OCI-LY7 (cell line): ENCODE results near the gene KRT33A. TPM values are rescaled to one million over a fixed set of nuclear protein-coding genes. Genes with fewer than 3 reads are reported as not detected.

Experiments
- BruUV-seq: library from RNA; stranded (reverse); fragments of 400-500 nt; replicated peaks from 2 replicates; lab custom pipeline; 2021; lab: Mats Ljungman, UMichigan
- CTCF ChIA-PET: fragments of 300-600 bp; sonication (Branson Sonifier 250); formaldehyde crosslinking; loops from one replicate; lab custom pipeline; 2022; ENCODE audit warnings: antibody characterized with exemption; ENCODE audit not compliant: unreplicated experiment; lab: Charles Lee
- POLR2A ChIA-PET: fragments of 300-600 bp; sonication (Branson Sonifier 250); formaldehyde crosslinking; loops from one replicate; lab custom pipeline; 2022; ENCODE audit warnings: antibody characterized with exemption; lab: Charles Lee
- DNase-seq: peaks from one replicate; pipeline ENCODE4 v3.0.0-alpha.2; 2015; ENCODE audit warnings: low spot score
- H2AFZ ChIP-seq: fragments of 200-600 bp; sonication (generic), shearing (Covaris generic); 2 replicates; pipeline ENCODE4 v1.6.1; 2014; ENCODE audit warnings: mild to moderate bottlenecking, antibody characterized with exemption, low read length, moderate library complexity
- H3K27ac ChIP-seq: fragments of 200-600 bp; sonication (generic); 2 replicates; pipeline ENCODE4 v1.5.1; 2014; ENCODE audit warnings: mixed run types, low read depth, mild to moderate bottlenecking, moderate library complexity, low read length, inconsistent platforms; ENCODE audit not compliant: poor library complexity, severe bottlenecking
- H3K36me3 ChIP-seq: fragments of 200-600 bp; sonication (generic); 2 replicates; pipeline ENCODE4 v1.6.1; 2014; ENCODE audit warnings: mild to moderate bottlenecking, antibody characterized with exemption, low read length, moderate library complexity, mixed read lengths; ENCODE audit not compliant: insufficient read depth
- H3K4me1 ChIP-seq: fragments of 200-600 bp; sonication (generic); 2 replicates; pipeline ENCODE4 v1.5.1; 2014; ENCODE audit warnings: mild to moderate bottlenecking, low read length; ENCODE audit not compliant: insufficient read depth, poor library complexity, severe bottlenecking
- H3K4me2 ChIP-seq: fragments of 200-600 bp; sonication (generic); 2 replicates; pipeline ENCODE4 v1.6.1; 2014; ENCODE audit warnings: mild to moderate bottlenecking, low read length
- H3K4me3 ChIP-seq: fragments of 200-600 bp; sonication (generic); 2 replicates; pipeline ENCODE4 v1.5.1; 2014; ENCODE audit warnings: mild to moderate bottlenecking, low read depth, low read length; ENCODE audit not compliant: poor library complexity, severe bottlenecking
- H3K79me2 ChIP-seq: fragments of 200-600 bp; sonication (generic); 2 replicates; pipeline ENCODE4 v1.6.1; 2016; ENCODE audit warnings: low read depth, mild to moderate bottlenecking, low read length, moderate library complexity, mixed read lengths; ENCODE audit not compliant: insufficient read depth
- H3K9me2 ChIP-seq: fragments of 200-600 bp; sonication (generic); 2 replicates; pipeline ENCODE4 v1.6.1; 2016; ENCODE audit warnings: mild to moderate bottlenecking, low read length, mixed read lengths; ENCODE audit not compliant: insufficient read depth
- H3K9me3 ChIP-seq: fragments of 200-600 bp; sonication (generic); 2 replicates; pipeline ENCODE4 v1.6.1; 2014; ENCODE audit warnings: mild to moderate bottlenecking, mixed run types, low read length, mixed read lengths
- H4K20me1 ChIP-seq: fragments of 200-600 bp; sonication (generic); 2 replicates; pipeline ENCODE4 v1.6.1; 2014; ENCODE audit warnings: mild to moderate bottlenecking, antibody characterized with exemption, low read length, moderate library complexity, mixed read lengths; ENCODE audit not compliant: insufficient read depth
- EZH2phosphoT487 ChIP-seq: fragments of 200-600 bp; sonication (generic); IDR thresholded peaks from 2 replicates; pipeline ENCODE4 v1.6.1; 2018; ENCODE audit warnings: low read depth, borderline replicate concordance, mild to moderate bottlenecking, mixed run types, antibody characterized with exemption, low read length, moderate library complexity, mixed read lengths
- intact Hi-C: fragments of 100-400 bp; cut with micrococcal nuclease; formaldehyde crosslinking; loops from one replicate; pipeline ENCODE4 v1.10.0; 2022; ENCODE audit not compliant: unreplicated experiment
- total RNA-seq, 2 experiments: library from RNA; depleted of rRNA in 1 of 2; stranded (reverse); fragments of >200 nt in 1 of 2; shearing (Covaris generic) in 1 of 2; gene quantifications; 2 replicates each; pipeline ENCODE4 v1.2.3, GENCODE V29; 2014 to 2022
- TF ChIP-seq, protein P1 (sequence below): fragments of 200-600 bp; sonication (generic); conservative IDR thresholded peaks from 2 replicates; pipeline ENCODE4 v1.5.1; 2014; ENCODE audit warnings: mild to moderate bottlenecking, antibody characterized with exemption, low read length, moderate library complexity, mixed read lengths

Gene KRT33A
- total RNA-seq, 2 experiments from 2014 or later, result not detected

DNA sequence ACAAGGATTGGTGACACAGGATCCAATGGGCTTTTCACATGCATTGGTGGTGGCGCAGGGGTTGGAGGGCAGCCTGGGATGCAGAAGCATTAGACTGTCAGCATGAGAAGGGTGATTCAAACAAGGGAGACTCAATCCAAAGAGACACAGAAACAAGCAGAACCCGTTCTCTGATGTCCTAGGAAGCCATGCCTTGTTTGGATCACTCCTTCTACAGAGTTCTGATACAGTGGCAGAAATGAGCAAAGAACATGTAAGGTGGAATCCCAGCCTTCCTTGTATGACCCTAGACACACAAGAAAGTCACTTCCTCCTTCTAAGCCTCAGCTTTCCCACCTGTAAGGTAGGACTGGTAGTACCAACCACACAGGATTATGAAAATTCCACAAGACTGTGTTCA is 13.3 kb upstream of the KRT33A start:
- ChIA-PET CTCF (no interaction called here), POLR2A (no interaction called here)
- H3K79me2 ChIP-seq, result no peaks in the 10 kb centered on the region
- H2AFZ ChIP-seq, result no peak overlapping the region
- no peaks in the 10 kb centered on the region for H3K9me2 ChIP-seq
- H3K36me3 ChIP-seq, result no peaks in the 10 kb centered on the region
- H3K9me3 ChIP-seq, result no peaks in the 10 kb centered on the region
- no peak for TF ChIP-seq EZH2phosphoT487
- TF ChIP-seq, protein P1, sequence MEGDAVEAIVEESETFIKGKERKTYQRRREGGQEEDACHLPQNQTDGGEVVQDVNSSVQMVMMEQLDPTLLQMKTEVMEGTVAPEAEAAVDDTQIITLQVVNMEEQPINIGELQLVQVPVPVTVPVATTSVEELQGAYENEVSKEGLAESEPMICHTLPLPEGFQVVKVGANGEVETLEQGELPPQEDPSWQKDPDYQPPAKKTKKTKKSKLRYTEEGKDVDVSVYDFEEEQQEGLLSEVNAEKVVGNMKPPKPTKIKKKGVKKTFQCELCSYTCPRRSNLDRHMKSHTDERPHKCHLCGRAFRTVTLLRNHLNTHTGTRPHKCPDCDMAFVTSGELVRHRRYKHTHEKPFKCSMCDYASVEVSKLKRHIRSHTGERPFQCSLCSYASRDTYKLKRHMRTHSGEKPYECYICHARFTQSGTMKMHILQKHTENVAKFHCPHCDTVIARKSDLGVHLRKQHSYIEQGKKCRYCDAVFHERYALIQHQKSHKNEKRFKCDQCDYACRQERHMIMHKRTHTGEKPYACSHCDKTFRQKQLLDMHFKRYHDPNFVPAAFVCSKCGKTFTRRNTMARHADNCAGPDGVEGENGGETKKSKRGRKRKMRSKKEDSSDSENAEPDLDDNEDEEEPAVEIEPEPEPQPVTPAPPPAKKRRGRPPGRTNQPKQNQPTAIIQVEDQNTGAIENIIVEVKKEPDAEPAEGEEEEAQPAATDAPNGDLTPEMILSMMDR, result no peak
- H3K27ac ChIP-seq, result no peak overlapping the region
- no peak for DNase-seq
- H3K4me3 ChIP-seq, result no peak overlapping the region
- no TSS peak for BruUV-seq
- intact Hi-C loops, result no loop called here
- no peak overlapping the region for H3K4me2 ChIP-seq
- H3K4me1 ChIP-seq, result no peaks in the 10 kb centered on the region
- no peaks in the 10 kb centered on the region for H4K20me1 ChIP-seq

DNA sequence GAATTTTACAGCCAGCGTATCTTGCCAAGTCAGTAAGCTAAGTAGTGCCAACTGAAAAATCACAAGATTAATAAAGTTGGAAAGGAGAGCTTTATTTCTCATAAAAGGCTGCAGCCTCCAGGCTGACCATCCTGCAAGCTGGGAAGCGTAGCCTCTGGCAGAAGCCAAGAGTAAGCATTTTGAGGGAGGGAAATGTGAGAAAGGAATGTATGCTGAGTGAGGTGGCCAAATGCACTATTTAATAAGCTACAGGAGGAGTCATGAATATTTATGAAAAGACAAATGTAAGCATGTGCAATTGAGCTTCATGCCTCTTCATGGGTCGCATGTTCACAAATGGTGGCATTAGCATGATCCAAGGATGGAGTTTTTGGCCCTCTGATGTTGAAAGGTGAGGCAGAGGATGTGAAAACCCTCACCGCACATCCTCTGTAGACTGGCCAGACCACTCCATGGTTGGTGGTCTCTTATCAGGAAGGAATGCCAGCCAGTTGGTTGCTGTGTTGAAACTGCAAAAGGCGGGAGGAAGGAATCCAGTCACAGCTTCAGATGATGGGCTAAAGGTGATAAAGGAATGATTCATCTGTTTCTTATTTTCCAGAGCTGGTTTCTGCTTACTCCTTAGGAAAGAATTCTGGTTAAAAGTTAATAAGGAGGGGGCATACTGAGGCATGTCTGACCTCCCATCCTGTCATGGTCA is 9.8 kb upstream of the KRT33A start:
- Histone ChIP-seq H3K4me2 (no peak overlapping the region), H2AFZ (no peak overlapping the region), H3K27ac (no peak overlapping the region), H3K9me2 (no peaks in the 10 kb centered on the region), H3K4me3 (no peak overlapping the region), H3K79me2 (no peaks in the 10 kb centered on the region), H4K20me1 (no peaks in the 10 kb centered on the region), H3K4me1 (no peaks in the 10 kb centered on the region), H3K36me3 (no peaks in the 10 kb centered on the region), H3K9me3 (no peaks in the 10 kb centered on the region)
- intact Hi-C loops, result no loop called here
- CTCF ChIA-PET, result interaction anchor here (0.6 kb wide), 1 partner anchor 793 kb away, joined by 3 read pairs; no protein-coding TSS in a partner anchor
- TF ChIP-seq EZH2phosphoT487, result no peak
- TF ChIP-seq, protein P1, result no peak
- POLR2A ChIA-PET, result no interaction called here
- BruUV-seq, result no TSS peak
- DNase-seq, result no peak

DNA sequence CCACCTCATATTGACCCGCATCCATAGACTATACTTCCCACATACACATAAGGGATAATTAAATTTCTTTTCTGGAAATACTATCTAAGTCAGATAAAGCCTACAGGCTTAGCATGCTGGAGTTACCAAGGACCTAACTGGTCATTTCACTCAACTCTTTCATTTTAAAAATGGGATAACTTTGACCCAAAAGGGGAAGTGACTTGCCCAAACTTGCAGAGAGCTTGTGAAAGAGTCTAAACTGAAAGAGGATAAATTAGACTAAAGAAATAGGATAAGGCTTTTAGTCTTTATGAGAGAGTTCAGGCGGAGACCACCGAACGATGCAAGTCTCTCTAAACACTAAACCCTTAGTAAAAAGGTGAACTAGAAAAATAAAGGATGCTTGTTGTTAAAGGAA is 3.9 kb upstream of the KRT33A start:
- TF ChIP-seq, protein P1, result no peak
- no peak for TF ChIP-seq EZH2phosphoT487
- H3K9me2 ChIP-seq, result no peaks in the 10 kb centered on the region
- no peak overlapping the region for H3K27ac ChIP-seq
- H3K36me3 ChIP-seq, result no peaks in the 10 kb centered on the region
- H3K4me3 ChIP-seq, result no peak overlapping the region
- H3K9me3 ChIP-seq, result no peaks in the 10 kb centered on the region
- POLR2A ChIA-PET, result no interaction called here
- BruUV-seq, result no TSS peak
- intact Hi-C loops, result no loop called here
- no peak overlapping the region for H3K4me2 ChIP-seq
- H3K79me2 ChIP-seq, result no peaks in the 10 kb centered on the region
- H2AFZ ChIP-seq, result no peak overlapping the region
- DNase-seq, result no peak
- CTCF ChIA-PET, result no interaction called here
- no peaks in the 10 kb centered on the region for H3K4me1 ChIP-seq
- no peaks in the 10 kb centered on the region for H4K20me1 ChIP-seq
